Lung microvascular endothelial cell (primary cell): ENCODE results near the gene CNTNAP3. TPM values are rescaled to one million over a fixed set of nuclear protein-coding genes. Genes with fewer than 3 reads are reported as not detected.
A peak's percentile ranks its signal among the peaks of the same experiment; 100 is the strongest.
"Not testable (repeated sequence)": the region's sequence is repeated elsewhere in the genome, so short reads cannot be mapped to it uniquely, and the experiment has no call there.

Experiments used
- DNase-seq, 2 donors: peaks; one replicate each; pipeline versions ENCODE4 v3.0.0 to v3.0.0-alpha.2; 2010; ENCODE audit warnings: low read depth in 2 of 2
- total RNA-seq: library from RNA; depleted of rRNA; stranded (reverse); fragments of >200 nt; gene quantifications from 2 replicates; pipeline ENCODE4 v1.2.1, GENCODE V29; 2014

The CNTNAP3 gene
- total RNA-seq, 1 donor from 2014 or later = 80.0 TPM

DNA sequence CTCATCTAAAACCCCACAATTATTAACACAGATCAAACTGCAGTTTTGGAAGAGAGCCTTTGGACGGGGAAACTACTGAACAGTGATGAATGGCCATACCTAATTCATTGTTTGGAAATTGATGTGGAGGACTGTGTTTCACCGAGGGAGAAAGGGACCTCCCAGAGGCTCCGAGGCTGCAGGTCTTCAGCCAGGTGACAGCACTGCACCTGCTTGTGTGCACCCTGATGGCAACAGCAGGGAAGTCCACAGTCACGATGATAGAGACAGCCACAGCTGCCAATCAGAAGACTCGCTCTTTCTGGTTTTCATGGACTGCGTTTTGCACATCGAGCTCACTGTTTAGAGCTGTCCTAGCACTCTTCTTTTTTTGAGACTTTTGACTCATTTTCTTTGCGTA lies 214.4 kb downstream of the CNTNAP3 start:
- DNase-seq = not testable (repeated sequence)

DNA sequence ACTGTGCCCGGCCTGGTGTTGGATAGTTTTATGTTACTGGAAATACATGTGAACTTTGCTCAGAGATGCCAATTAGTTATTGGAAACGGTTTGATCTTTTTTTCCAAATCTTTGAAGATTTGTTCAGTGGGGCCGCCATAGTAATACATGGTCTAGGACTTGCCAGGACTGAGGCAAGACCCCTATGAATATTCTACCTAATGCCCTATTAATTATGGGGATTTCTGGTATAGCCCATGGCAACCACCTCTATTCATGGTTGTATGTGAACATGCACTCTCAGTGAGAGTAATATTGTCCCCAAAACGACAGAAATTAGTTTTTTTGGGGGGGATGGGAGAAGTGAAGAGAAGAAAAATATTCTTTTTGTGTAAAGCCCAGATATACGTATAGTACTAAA lies 220.3 kb downstream of the CNTNAP3 start:
- not testable (repeated sequence) for DNase-seq

DNA sequence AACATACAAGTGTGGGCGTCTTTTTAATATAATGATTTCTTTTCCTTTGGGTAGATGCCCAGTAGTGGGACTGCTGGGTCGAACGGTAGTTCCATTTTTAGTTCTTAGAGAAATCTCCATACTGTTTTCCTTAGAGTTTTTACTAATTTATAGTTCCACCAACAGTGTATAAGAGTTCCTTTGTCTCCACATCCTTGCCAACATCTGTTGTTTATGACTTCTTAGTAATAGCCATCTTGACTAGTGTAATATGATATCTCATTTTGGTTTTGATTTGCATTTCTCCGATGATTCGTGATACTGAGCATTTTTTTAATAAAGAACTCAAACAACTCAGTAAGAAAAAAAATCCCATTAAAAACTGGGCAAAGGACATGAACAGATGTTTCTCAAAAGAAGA lies 225.0 kb downstream of the CNTNAP3 start:
- not testable (repeated sequence) for DNase-seq

DNA sequence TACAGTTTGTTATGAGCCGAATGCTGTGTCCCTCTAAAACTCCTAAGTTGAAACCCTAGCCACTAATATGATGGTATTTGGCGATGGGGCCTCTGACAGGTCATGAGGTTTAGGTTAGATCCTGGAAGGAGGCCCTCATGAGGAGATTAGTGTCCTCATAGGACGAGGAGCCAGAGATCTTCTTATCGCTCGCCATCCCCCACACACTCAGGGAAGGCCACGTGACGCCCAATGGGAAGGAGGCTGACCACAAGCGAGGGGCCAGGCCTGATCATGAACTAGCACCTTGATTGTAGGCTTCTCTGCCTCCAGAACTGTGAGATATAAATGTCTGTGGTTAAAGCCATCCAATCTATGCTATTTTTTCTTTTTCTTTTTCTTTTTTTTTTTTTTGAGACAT lies 233.5 kb downstream of the CNTNAP3 start:
- not testable (repeated sequence) for DNase-seq

DNA sequence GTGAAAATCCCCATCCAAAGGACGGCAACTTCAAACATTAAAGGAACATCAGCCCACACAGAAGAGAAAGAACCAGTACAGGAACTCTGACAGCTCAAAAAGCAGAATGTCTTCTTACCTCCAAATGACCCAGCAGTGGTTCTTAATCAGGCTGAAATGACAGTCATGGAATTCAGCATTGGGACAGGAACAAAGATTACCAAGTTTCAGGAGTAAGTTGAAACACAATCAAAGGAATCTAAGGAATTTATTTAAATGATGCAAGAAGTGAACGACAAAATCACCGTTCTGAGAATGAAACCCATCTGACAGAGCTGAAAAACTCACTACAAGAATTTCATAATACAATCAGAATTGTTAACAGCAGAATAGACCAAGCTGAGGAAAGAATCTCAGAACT lies 241.1 kb downstream of the CNTNAP3 start:
- DNase-seq = not testable (repeated sequence)

DNA sequence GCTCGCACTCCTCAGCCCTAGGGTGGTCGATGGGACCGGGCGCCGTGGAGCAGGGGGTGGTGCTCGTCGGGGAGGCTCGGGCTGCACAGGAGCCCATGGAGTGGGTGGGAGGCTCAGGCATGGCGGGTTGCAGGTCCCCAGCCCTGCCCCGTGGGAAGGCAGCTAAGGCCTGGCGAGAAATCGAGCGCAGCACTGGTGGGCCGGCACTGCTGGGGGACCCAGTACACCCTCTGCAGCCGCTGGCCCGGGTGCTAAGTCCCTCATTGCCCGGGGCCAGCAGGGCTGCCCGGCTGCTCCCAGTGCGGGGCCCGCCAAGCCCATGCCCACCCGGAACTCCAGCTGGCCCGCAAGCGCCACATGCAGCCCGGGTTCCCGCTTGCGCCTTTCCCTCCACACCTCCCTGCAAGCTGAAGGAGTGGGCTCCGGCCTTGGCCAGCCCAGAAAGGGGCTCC lies 245.6 kb downstream of the CNTNAP3 start:
- DNase-seq = not testable (repeated sequence)

GRCh38 chr9:39041774-39042173 lies 246.2 kb downstream of the CNTNAP3 start:
- not testable (repeated sequence) for DNase-seq

GRCh38 chr9:39039148-39039547 lies 248.8 kb downstream of the CNTNAP3 start:
- not testable (repeated sequence) for DNase-seq

DNA sequence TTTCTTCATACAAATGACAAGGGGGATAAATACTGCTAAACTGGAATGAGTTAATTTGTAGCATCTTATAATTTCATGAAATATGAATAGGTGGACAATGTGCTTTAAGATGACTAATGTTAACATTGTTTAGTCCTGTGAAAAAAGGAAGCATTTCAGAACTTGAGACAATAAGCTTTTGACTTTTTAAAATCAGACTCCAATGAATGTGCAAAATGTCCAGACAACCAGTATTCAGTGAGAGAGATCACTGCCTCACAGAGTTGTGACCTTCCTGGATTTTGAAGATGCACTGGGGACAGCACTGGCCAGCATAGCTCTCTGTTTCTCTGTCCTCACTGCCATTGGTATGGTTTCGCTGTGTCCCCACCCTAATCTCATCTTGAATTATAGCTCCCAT lies 249.7 kb downstream of the CNTNAP3 start:
- DNase-seq = peak in 1 of 2 donors; percentile 27

- DNase-seq = not testable (repeated sequence)
Observed at GRCh38 chr9:39033849-39034248, 254.1 kb downstream of the CNTNAP3 start.

GRCh38 chr9:39030204-39031019 lies 257.6 kb downstream of the CNTNAP3 start:
- peak; percentile 21 to 62 for DNase-seq

GRCh38 chr9:39028855-39029254 lies 259.1 kb downstream of the CNTNAP3 start:
- not testable (repeated sequence) for DNase-seq

DNA sequence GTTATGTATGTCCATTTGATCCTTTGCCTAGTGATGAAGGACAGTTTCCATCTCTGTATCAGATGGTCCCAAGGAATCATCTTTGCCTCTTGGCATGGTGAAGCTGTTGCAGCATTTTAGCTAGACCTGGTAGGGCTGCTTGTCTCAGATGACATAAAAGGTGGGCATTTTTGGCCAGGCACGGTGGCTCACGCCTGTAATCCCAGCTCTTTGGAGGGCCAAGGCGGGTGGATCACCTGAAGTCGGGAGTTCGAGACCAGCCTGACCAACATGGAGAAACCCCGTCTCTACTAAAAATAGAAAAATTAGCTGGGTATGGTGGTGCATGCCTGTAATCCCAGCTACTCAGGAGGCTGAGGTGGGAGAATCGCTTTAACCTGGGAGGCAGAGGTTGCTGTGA lies 259.8 kb downstream of the CNTNAP3 start:
- DNase-seq = not testable (repeated sequence)

DNA sequence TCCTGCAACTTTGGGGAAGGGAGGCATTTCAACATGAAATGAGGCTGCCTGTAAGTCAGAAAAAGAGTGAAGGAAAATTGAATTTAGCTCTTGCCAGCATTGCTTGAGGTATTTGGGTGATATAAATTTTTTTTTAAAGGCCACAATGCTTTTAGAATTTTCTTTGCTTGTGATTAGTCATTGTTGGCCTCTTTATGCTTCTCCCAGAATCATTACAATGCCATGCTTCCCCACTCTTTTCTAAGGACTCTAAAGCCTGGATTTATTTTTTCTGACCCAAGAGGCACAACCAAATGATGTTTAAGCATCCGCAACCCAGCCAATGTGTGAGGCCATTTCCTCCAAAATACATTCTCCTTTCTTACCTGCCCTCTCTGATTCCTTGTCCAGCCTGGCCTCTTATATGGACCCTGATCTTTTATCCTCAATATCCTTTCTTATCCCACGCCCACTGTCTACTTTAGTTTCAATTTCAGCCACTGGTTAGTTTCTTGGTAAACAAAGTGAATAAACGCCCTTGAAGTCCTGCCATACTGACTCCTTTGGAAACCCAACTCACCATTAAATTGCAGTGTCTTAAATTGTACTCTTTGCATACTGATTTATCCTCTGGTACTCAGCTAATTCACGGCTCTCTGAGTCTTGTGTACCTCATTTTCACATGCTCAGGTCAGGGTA lies 261.9 kb downstream of the CNTNAP3 start:
- not testable (repeated sequence) for DNase-seq

Other genes starting within 250 kb of the CNTNAP3 start
- not detected in 2 replicates for gene SPATA31A1, start 67.5 kb upstream of the CNTNAP3 start, total RNA-seq